NT2/D1 (cell line): ENCODE results near the gene LGALS14.
"Not testable (repeated sequence)": the region's sequence is repeated elsewhere in the genome, so short reads cannot be mapped to it uniquely, and the experiment has no call there.

Source experiments
- DNase-seq: peaks from one replicate; pipeline ENCODE4 v3.0.0-alpha.2; 2011; ENCODE audit warnings: low read depth, low spot score
- H3K27me3 ChIP-seq: 2 replicates; pipeline ENCODE4 v1.6.0; 2011; ENCODE audit warnings: mild to moderate bottlenecking; ENCODE audit not compliant: insufficient read length, insufficient read depth
- H3K36me3 ChIP-seq: 2 replicates; pipeline ENCODE4 v1.6.1; 2011; ENCODE audit warnings: mild to moderate bottlenecking, low read length, mixed read lengths; ENCODE audit not compliant: insufficient read depth, insufficient read length
- H3K4me1 ChIP-seq: 2 replicates; pipeline ENCODE4 v1.5.1; 2011; ENCODE audit not compliant: insufficient read depth, insufficient read length
- H3K4me3 ChIP-seq: 2 replicates; pipeline ENCODE4 v1.5.1; 2011; ENCODE audit warnings: low read depth; ENCODE audit not compliant: insufficient read length
- H3K9ac ChIP-seq: 2 replicates; pipeline ENCODE4 v1.6.0; 2011; ENCODE audit warnings: low read depth; ENCODE audit not compliant: insufficient read length
- H3K9me3 ChIP-seq: 2 replicates; pipeline ENCODE4 v1.5.1; 2011; ENCODE audit warnings: mild to moderate bottlenecking, low read length; ENCODE audit not compliant: insufficient read depth
- SUZ12 ChIP-seq: IDR thresholded peaks from 2 replicates; pipeline ENCODE4 v1.6.1; 2011; ENCODE audit not compliant: insufficient read length, insufficient read depth; ENCODE audit errors: extremely low read depth
- YY1 ChIP-seq: IDR thresholded peaks from 2 replicates; pipeline ENCODE4 v1.6.1; 2011; ENCODE audit not compliant: insufficient read length, insufficient read depth
- ZNF274 ChIP-seq: IDR thresholded peaks from 2 replicates; pipeline ENCODE4 v1.6.1; 2011; ENCODE audit warnings: mild to moderate bottlenecking, low read depth, low read length

The LGALS14 gene

GRCh38 chr19:39696387-39696786 lies 7.9 kb upstream of the LGALS14 start:
- Histone ChIP-seq H3K4me3 (no peak overlapping the region), H3K9ac (no peak overlapping the region), H3K36me3 (no peaks in the 10 kb centered on the region), H3K4me1 (no peaks in the 10 kb centered on the region), H3K9me3 (no peaks in the 10 kb centered on the region), H3K27me3 (no peaks in the 10 kb centered on the region)
- no peak for DNase-seq
- TF ChIP-seq YY1: no peak
- TF ChIP-seq SUZ12: no peak
- no peak for TF ChIP-seq ZNF274

GRCh38 chr19:39698535-39698934 lies 5.7 kb upstream of the LGALS14 start:
- Histone ChIP-seq H3K4me3 (no peak overlapping the region), H3K4me1 (no peaks in the 10 kb centered on the region), H3K36me3 (no peaks in the 10 kb centered on the region), H3K9me3 (no peaks in the 10 kb centered on the region), H3K27me3 (no peaks in the 10 kb centered on the region), H3K9ac (no peak overlapping the region)
- TF ChIP-seq YY1 (no peak), SUZ12 (no peak), ZNF274 (no peak)
- DNase-seq: no peak

- no peak for DNase-seq
- Histone ChIP-seq H3K9me3 (no peaks in the 10 kb centered on the region), H3K27me3 (no peaks in the 10 kb centered on the region), H3K9ac (no peak overlapping the region), H3K4me3 (no peak overlapping the region), H3K4me1 (no peaks in the 10 kb centered on the region), H3K36me3 (no peaks in the 10 kb centered on the region)
- TF ChIP-seq ZNF274 (no peak), YY1 (no peak), SUZ12 (no peak)
These were observed 3.0 kb upstream of the LGALS14 start for GRCh38 chr19:39701291-39701690.

DNA sequence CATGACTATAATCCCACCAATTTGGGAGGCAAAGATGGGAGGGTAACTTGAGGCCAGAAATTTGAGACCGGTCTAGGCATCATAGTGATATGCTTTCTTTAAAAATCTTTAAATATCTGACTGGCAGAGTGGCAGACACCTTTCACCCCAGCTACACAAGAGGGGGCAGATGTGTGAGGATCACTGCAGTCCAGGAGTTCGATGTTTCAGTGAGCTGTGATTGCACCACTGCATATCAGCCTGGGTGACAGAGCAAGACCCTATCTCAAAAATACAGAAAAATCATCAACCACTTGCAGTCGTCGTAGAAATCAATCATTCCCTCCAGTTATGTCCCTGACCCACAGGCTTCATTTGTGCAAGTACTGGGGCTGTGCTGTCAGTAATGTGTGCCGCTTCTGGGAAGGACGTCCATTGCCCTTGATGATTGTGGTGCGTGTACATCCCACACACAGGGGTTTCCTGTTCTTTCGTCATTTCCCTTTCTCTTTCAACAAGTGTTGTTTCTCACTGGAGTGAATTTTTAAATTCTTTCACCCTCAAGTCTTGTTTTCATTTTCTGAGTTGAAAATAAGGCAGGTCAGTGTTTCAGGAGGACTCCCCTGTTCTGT lies 1.4 kb downstream of the LGALS14 start:
- DNase-seq: no peak
- Histone ChIP-seq H3K36me3 (no peaks in the 10 kb centered on the region), H3K4me1 (no peaks in the 10 kb centered on the region), H3K27me3 (no peaks in the 10 kb centered on the region), H3K9me3 (no peaks in the 10 kb centered on the region), H3K9ac (no peak overlapping the region), H3K4me3 (no peak overlapping the region)
- TF ChIP-seq YY1 (no peak), SUZ12 (no peak), ZNF274 (no peak)

DNA sequence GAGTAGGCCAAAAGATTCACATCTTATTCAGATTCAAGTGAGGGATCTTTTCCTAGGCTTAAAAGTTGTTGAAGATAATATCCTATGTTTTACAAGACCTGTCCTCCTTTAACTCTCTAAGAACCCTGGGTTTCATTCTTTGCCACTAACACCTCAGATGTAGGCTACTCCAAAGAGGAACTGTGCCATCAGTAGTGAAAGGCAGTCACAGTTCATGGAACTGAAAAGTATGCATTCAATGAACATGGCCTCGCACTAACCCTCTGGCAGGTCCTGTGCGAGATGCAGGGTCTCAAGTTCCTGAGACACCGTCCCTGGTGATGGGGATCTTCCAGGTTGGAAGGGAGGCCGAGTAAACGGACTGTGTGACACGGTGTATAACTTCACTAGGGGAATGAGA lies 4.3 kb downstream of the LGALS14 start:
- TF ChIP-seq YY1: no peak
- Histone ChIP-seq H3K4me3 (no peak overlapping the region), H3K9ac (no peak overlapping the region), H3K4me1 (no peaks in the 10 kb centered on the region), H3K27me3 (no peaks in the 10 kb centered on the region), H3K36me3 (no peaks in the 10 kb centered on the region), H3K9me3 (no peaks in the 10 kb centered on the region)
- DNase-seq: no peak

GRCh38 chr19:39709026-39709872 lies 5.0 kb downstream of the LGALS14 start:
- DNase-seq: no peak
- no peaks in the 10 kb centered on the region for H3K9me3 ChIP-seq

GRCh38 chr19:39710333-39710890 lies 6.1 kb downstream of the LGALS14 start:
- Histone ChIP-seq H3K27me3 (no peaks in the 10 kb centered on the region), H3K4me3 (no peak overlapping the region), H3K9ac (no peak overlapping the region), H3K36me3 (no peaks in the 10 kb centered on the region), H3K4me1 (no peaks in the 10 kb centered on the region), H3K9me3 (no peaks in the 10 kb centered on the region)
- TF ChIP-seq ZNF274 (no peak), SUZ12 (no peak), YY1 (no peak)
- DNase-seq: no peak

More at GRCh38 chr19:39709026-39709872, 5.0 kb downstream of the LGALS14 start:
- Histone ChIP-seq H3K9ac (no peak overlapping the region), H3K27me3 (no peaks in the 10 kb centered on the region), H3K36me3 (no peaks in the 10 kb centered on the region), H3K4me1 (no peaks in the 10 kb centered on the region), H3K4me3 (no peak overlapping the region)
- TF ChIP-seq SUZ12 (no peak), ZNF274 (no peak), YY1 (no peak)

DNA sequence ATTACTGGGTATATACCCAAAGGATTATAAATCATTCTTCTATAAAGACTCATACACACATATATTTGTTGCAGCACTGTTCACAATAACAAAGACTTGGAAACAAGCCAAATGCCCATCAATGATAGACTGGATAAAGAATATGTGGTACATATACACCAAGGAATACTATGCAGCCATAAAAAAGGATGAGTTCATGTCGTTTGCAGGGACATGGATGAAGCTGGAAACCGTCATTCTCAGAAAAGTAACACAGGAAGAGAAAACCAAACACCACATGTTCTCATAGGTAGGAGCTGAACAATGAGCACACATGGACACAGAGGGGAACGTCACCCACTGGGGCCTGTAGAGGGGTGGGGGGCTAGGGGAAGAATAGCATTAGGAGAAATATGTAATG lies 15.9 kb downstream of the LGALS14 start:
- not testable (repeated sequence) for DNase-seq, H3K27me3 ChIP-seq, H3K9me3 ChIP-seq, H3K9ac ChIP-seq, H3K4me3 ChIP-seq, H3K36me3 ChIP-seq, H3K4me1 ChIP-seq
